HG03439 (cell line): ENCODE measurements around the gene PC.

ENCODE experiments used
- ATAC-seq: cut with Tn5 transposase; IDR thresholded peaks from one replicate; pipeline ENCODE4 v1.9.1; 2021; ENCODE audit warnings: mild to moderate bottlenecking, moderate library complexity; ENCODE audit not compliant: unreplicated experiment

Gene PC

DNA sequence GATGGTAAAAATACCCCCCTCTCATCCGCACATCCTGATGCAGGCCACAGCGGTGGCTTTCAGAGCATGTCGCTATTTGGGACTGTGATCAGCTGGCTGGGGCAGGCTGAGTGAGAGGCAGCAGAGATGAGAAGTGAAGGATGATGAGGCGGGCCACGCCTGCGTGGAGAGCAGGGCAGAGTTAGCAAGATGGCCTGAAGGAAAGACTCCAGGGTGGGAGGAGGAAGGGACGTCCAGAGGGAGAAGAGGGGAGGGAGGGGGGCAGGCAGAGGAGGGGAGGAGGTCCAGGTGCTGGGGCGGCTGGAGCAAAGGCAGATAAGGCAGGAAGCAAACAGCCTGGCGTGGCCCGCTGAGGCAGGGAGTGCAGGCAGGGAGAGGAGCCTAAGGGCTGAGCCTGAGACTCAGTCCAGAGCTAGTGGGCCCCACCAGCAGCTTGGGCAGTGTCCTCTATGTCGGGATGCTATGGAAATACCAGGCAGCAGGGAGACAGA, 72.2 kb downstream of the PC start:
- no peak for ATAC-seq

DNA sequence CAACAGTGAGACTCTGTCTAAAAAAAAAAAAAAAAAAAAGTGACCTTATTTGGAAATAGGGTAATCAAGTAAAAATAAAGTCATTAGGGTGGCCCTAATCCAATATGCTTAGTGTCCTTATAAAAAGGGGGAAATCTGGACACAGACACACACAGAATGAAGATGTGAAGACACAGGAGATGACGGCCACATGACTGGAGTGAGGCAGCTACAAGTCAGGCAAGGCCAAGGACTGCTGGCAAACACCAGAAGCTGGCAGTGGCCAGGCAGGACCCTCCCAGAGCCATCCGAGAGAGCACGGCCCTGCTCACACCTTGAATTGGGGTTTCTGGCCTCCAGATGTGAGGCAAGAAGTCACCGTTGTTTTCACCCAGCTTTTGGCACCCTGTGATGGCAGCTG, 72.7 kb downstream of the PC start:
- ATAC-seq: no peak

DNA sequence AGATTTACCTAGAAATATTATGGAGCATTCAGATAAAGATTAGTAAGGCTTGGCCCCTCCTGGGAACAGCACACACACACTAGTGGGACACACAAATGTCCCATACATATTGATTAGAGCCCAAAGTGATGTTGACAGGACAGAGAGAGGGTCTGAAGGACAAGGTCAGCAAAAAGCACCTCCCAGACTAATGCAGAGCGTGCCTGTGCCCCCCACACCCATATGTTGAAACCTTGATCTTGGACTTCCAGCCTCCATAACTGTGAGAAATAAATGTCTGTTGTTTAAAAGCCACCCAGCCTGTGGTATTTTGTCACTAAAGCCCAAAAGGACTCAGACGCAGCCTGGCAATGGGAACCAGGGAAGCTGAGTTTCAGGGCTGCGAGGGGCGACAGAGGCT, 73.7 kb downstream of the PC start:
- ATAC-seq: no peak

DNA sequence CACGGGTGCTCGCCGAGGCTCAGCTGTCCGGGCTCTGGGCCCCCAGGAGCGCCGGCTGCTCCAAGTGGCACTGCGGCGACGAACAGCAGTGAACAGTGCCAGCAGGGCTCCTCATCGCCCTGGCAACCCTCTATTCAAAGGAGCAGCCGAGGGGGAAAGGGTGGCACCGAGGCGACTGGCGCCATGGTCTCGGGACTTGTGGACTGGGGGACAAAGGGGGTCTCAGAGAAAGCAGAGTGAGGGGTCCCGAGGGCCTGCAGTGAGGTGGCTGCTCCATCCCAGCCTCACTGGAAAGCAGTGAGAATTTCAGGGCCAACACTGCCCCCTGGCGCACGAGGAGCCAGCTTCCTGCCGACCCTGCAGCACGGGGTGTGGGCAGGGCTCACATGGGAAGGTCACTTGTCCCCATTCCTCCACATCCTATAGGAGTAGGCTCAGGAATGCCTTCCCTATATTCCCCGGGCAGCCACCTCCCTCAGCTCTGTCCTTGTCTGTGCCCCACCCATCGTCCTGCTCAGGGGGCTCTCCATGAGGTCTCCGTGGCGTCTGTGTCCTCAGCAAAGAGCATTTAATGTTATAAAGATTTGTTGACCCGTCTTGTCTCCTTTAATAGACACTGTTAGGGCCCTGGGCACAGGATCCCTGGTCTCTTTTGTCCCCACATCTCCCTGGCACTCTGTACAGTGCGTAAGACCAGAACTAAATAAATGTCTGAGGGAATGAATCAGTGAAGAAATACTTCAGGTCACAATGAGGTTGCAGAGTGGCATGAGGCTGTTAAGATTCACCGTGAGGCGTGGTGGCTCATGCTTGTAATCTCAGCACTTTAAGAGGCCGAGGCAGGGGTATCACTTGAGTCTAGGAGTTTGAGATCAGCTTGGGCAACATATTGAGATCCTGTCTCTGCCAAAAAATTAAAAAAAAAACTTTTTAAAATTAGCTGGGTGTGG, 74.9 kb downstream of the PC start:
- ATAC-seq: no peak

DNA sequence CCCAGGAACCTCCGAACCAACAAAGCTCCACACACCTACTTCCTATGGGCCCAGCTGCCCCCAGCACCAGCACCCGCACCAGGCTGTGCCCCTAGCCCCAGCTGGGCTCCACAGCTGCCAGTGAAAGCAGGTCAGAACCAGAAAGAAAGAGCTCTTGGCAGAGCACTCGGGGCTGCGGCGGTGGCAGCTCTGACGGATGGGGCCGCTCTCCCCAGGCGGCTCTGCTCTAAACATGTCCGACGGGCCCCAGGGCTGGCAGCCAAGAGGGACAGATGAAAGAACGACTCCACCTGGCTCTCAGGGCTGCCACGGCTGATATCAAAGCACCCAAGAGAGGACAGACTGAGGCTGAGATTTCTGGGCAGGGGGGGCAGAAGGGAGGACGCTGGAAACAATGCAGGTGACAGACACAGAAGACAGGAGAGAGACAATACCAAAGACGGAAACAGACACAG, 75.6 kb downstream of the PC start:
- no peak for ATAC-seq

DNA sequence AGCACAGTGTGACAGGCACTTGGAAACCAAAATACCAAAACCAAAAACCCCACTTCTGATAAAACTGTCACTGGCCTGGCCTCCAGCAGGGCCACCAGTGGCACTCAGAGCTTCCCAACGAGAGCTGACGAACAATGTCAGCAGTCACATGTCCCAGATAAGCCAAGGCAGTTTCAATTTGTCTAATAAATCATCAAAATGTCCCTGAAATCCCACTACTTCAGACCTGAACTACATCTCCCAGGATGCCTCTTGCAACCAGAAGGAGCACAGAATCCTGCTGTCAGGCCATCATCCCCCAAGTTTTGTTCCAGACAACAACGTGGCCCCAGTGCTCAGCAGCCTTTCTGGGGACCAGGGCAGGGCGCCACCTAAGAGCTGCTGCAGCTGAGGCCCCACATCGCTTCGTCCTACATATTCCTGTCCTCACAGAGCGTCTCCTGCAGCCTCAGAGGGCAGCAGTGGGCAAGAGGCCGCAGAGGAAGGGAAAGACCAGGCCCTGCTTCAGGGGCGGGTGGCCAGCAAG, 76.2 kb downstream of the PC start:
- ATAC-seq: no peak

DNA sequence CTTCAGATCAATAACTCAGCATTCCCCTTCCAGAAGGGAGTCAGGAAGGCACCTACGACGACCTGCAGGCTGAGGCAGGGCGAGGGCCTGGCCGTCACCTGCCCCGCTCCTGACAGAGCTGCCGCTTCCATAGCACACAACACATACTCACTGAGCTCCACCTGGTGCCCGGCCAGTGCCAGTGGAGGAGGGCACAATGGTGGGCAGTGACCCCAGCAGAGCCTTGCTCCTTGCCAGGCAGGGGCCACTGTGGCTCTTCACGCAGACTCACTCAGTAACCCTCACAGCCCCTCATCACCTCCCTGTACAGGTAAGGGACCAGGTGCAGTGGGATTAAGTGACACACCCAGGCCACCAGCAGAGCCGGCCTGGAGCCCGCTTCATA, 76.7 kb downstream of the PC start:
- no peak for ATAC-seq

DNA sequence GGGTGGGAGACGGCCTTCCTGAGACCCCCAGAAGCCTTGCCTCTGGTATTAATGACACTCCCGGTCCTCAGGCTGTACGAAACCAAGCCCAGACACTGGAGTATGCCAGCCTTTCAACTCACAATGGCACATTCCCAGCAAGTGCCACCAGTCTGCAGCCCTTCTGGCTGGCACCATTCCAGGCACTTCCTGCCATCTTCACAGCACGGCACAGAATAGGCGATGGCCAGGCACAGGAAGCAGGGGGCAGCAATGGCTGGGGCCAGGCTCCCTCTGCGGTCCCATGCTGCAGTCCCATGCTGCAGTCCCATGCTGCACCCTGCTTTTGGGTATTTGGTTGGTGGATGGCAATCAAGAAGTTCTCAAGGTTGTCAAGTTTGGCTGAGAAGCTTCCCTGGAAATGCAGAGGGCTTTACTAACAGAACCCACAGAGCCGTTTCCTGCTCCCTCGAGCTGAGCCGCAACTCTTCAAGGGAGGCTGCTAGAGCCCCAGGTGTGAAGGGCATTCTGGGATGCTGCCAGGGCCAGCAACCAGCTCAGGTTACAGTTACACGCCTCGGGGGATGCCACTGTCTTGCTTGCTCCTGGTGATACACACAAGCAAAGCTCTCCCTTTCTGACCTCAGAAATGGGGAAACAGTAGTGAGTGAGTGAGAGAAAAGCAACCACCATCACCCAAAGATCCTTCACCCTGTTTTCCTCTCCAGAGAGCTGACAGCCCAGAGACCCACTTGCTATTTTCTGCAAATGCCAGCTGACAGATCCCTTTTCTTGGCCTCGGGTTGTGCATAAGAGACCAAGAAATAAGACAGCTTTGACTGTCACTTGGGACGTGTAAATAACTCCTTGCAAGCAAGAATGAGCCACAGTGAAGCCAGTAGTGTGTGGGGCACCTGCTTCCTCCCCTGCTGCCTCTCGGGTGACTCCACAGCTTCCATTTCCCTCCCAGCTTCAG, 77.4 kb downstream of the PC start:
- no peak for ATAC-seq

DNA sequence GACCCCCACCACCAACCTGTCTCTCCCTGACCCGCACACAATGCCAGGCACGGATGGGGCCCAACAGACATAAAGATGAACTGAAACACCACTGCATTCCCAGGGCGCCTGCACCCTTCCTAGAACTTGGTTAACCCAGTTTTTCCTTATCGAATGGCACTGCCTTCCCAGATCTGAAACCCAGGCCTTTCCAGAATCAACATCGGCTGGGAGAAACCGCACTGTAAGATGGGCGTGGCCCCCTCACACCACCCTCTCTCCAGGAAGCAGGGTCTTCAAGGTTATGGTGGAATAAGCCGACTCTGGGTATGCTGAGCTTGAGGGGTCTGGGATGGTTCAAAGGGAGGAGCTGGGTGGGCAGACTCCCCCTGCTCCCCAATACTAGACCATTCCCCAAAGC, 78.2 kb downstream of the PC start:
- no peak for ATAC-seq

DNA sequence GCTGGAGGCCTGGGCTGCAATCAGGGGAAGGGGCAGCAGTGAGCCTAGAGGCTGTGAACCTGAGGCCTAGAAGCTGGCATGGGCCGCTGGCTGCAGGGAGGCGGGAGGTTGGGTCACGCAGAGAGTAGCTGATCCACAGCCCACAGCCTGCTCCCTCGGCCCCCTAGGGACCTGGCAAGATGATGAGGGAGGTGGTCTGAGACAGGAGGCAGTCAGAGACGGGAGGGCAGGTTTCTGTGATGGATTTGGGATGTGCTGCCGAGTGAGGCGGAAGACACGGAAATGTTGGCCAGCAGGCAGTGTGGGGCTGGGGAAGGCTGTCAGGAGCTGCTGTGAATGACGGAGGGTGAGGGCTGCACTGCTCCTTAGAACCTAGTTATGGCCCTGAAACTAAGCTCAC, 78.6 kb downstream of the PC start:
- no peak for ATAC-seq

DNA sequence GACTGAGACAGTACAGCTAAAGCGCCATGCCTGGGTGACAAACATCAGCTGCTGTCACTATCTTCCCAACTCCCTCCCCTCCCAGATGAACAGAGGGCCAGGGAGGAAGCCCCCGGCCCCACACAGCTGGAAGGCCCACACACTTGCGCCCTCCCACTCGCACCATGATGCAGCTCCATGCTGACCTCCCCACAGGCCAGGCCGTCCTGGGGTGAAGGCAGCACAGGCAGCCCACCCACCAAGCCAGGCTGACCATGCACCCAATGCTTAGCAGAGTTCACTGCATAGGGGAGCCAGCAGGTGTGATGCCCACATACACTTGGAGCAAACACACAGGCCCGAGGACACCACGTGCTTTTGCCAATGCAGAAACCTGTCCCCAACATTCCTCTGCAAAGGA, 79.2 kb downstream of the PC start:
- ATAC-seq: no peak

DNA sequence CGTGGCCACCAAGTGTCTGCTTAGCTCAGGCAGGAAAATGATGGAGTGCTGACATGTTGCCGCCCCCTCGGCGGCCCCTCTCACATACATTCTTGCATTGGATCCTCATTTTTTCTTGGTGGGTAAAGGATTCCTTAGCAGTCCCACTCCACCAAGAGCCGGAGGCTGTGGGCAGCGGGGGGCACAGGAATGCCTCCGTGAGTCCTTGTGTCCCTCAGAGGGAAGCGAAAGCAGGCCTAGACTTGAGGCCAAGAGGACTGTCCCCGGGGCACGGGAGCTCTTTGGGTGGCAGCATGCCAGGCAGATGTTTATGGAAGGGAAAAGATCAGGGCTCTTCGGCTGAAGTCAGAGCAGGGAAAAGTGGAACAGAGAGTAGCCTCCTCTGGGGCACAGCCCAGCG, 79.7 kb downstream of the PC start:
- no peak for ATAC-seq

DNA sequence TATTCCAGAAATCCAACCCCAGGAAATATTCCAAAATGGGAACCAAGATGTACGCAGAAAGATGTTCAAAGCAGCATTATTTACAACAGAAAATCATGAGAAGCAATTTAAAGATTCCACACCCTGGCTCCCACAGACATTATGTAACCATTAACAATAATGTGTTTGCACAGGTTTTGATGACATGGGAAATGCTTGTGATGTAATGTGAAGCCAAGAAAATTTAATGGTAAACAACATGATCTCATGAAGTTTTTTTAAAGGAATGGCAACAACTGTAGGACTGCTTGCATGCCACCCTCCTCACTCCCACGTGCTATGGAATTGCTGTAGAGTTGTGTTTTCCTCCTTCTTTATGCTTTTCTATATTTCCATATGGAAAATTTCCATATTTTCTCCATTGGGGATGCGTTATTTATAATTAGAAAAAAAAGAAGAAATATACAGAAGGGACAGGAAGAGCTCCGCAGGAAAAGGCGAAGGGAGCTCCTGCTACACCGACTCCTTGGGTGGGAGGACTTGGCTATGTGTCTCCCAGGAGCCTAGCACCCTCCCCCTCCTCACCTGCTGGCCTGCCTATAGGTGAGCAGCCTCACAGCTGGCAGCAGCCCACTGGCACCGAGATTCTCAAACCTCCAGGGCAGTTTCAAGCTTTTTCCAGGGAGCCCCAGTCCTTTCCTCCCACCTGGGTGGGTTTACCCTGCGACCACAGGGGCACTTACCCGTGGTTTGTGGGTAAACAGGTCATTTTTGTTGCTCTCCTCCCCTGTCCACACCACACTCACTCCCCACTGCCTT, 80.4 kb downstream of the PC start:
- ATAC-seq: no peak

DNA sequence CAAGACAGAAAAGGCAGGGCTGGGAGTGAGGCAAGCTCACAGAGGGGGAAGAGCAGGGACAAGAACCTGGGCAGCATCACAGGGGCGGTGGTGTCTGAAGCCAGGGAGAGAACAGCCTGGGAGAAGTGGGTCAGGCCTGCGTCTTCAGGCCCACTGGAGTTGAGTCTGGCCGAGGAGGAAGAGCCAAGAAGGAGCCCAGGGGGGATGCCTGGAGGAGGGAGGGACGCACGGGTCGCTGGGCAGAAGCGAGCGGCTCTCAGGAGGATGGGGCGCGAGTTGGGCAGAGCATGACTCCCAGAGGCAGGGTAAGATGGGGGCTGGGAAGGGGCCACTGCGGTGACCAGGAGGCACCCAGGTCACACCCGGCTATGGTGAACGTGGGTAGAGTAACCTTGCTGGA, 82.8 kb downstream of the PC start:
- no peak for ATAC-seq

DNA sequence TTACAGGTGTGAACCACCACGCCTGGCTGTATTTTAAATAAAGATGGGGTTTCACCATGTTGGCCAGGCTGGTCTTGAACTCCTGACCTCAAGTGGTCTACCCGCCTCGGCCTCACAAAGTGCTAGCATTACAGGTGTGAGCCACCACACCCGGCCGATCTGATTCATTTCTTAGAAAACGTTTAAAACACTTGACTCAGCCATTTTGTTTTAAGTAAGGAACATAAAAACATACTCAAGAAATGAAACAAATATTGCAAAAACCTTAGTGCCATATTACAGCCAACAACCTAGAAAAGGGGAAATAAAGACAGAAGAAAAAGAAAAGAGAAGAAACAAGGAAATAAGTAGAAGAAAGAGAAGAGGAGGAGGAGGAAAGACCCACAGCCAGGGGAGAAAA, 84.0 kb downstream of the PC start:
- ATAC-seq: no peak

DNA sequence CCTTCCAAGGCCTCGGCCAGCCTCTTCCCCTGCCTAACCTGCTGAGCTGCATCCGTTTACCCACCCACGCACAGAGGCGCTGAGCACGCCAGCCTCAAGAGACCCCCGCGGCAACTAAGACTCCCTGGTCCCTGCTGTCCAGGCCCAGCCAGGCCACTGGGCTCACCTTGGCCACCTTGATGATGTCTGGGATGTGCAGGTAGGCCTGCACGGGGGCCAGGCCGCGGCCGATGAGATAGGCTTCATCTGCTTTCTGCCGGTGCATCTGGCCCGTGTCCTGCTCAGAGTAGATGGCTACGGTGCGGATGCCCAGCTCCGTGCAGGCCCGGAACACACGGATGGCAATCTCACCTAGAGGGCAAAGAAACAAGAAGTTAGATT, 86.7 kb downstream of the PC start:
- ATAC-seq: no peak

DNA sequence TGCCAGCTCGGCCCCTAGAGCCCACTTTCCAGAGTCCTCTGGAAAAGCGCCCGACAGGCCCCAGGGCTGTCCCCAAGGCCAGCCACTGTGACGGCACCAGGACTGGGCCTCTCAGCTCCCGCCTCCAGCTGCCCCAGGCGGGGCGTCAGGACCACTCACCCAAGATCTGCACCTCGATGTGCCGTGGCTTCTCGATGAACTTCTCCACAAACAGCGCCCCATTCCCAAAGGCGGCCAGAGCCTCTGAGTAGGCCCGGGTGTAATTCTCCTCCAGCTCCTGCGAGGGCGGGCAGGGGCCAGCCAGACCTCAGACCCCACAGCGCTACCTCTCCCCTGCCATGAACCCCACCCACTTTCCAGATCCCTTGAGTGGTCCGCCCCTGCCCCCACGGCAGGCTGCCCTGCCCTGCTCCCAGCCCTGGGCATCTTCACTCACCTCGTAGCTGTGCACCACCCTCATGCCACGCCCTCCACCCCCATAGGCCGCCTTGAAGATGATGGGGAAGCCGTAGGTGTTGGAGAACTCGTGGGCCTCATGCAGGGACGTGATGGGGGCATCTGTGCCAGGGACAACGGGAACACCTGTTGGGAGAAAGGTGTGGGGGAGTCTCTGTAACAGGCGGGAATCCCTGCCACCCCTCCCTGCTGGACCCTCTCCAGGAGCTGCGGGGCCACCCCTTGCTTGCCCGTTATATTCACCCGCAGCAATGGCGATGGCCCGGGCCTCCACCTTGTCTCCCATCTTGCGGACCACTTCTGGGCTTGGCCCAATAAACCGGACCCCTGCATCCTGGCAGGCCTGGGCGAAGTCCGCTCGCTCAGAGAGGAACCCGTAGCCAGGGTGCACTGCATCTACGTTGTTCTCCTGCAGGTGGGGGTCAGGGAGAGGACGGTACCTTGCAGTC, 87.3 kb downstream of the PC start:
- no peak for ATAC-seq

DNA sequence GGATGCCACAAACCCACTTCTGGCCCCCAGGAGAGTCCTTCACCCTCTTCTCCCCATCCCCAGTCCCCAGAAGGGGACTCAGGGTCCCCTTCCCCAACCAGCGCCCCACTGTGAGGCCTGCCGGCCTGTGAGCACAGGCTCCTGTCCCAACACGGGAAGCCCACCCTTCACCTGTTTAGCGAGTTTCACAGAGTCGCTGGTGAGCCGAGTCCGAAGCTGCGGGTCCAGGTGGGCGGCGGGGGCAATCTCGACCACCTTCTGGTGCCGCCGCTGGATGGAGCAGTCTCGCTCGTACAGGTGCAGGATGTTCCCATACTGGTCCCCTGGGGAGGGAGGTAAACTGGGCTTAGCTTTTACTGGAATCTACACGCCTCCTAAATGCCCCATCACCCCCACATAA, 88.1 kb downstream of the PC start:
- no peak for ATAC-seq

DNA sequence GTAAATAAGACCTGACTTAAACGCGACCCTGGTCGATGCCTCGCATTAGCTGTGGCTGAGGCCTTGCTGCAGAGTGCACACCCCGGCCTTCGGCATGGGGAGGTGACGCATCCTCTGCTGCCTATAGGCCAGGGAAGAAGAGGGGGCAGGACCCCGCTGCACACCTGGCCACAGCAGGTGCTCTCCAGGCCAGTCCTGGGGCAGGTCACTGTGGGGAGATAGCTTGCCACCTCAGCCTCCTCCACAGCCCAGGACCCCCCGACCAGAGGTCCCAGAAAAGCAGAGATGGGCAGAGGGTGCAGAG, 88.7 kb downstream of the PC start:
- no peak for ATAC-seq
